Parathyroid adenoma (tissue), 2 donors: ENCODE measurements around the gene TIMP2.
"Not testable (repeated sequence)": the region's sequence is repeated elsewhere in the genome, so short reads cannot be mapped to it uniquely, and the experiment has no call there.

Experiments used
- H2AFZ ChIP-seq: fragments of 300-600 bp; sonication (generic); one replicate; pipeline ENCODE4 v1.7.0; 2017; ENCODE audit warnings: antibody characterized with exemption, mild to moderate bottlenecking
- H3K27ac ChIP-seq: fragments of 300-600 bp; sonication (generic); one replicate; pipeline ENCODE4 v1.7.0; 2017
- H3K27me3 ChIP-seq: fragments of 300-600 bp; sonication (generic); one replicate; pipeline ENCODE4 v1.7.0; 2017; ENCODE audit warnings: low read length; ENCODE audit not compliant: control insufficient read depth, insufficient read depth
- H3K36me3 ChIP-seq: fragments of 300-600 bp; sonication (generic); one replicate; pipeline ENCODE4 v1.7.0; 2017; ENCODE audit warnings: low read length; ENCODE audit not compliant: control insufficient read depth, insufficient read depth
- H3K4me1 ChIP-seq: fragments of 300-600 bp; sonication (generic); one replicate; pipeline ENCODE4 v1.7.0; 2017; ENCODE audit warnings: control low read depth
- H3K4me2 ChIP-seq: fragments of 300-600 bp; sonication (generic); one replicate; pipeline ENCODE4 v1.7.0; 2017; ENCODE audit warnings: low read length
- H3K4me3 ChIP-seq: fragments of 300-600 bp; sonication (generic); one replicate; pipeline ENCODE4 v1.7.0; 2017; ENCODE audit warnings: low read depth, low read length
- H3K79me2 ChIP-seq: fragments of 300-600 bp; sonication (generic); one replicate; pipeline ENCODE4 v1.7.0; 2017; ENCODE audit warnings: control low read depth
- H3K9ac ChIP-seq: fragments of 300-600 bp; sonication (generic); one replicate; pipeline ENCODE4 v1.7.0; 2017; ENCODE audit warnings: mild to moderate bottlenecking
- H3K9me3 ChIP-seq: fragments of 300-600 bp; sonication (generic); one replicate; pipeline ENCODE4 v1.7.0; 2017; ENCODE audit warnings: low read length; ENCODE audit not compliant: control insufficient read depth
- CTCF ChIP-seq: fragments of 300-600 bp; sonication (generic); IDR thresholded peaks from one replicate; pipeline ENCODE4 v1.7.0; 2017; ENCODE audit warnings: antibody characterized with exemption, mild to moderate bottlenecking
- donor health status: primary hyperparathyroidism.

Gene TIMP2

GRCh38 chr17:78903101-78903779 is 21.9 kb downstream of the TIMP2 start, which contains the start of gene CEP295NL:
CEP295NL (minus strand) TSS chr17:78903201; CDS start chr17:78901828, 1,373 bp downstream.
- no peak within 1 kb of the TSS for H3K4me3 ChIP-seq
- H2AFZ ChIP-seq: no peak within 1 kb of the TSS
- H3K4me2 ChIP-seq: no peak within 1 kb of the TSS
- H3K9ac ChIP-seq: no peak within 1 kb of the TSS
- H3K36me3 ChIP-seq: no peaks in the 10 kb centered on the region
- H3K9me3 ChIP-seq: no peaks in the 10 kb centered on the region
- H3K4me1 ChIP-seq: no peaks in the 10 kb centered on the region
- peaks cover 13% of the 10 kb centered on the region for H3K79me2 ChIP-seq
- H3K27ac ChIP-seq: no peak within 1 kb of the TSS
- TF ChIP-seq CTCF: no peak
- H3K27me3 ChIP-seq: no peaks in the 10 kb centered on the region

GRCh38 chr17:78902231-78902630 is 23.0 kb downstream of the TIMP2 start:
- H3K4me1 ChIP-seq, H3K9me3 ChIP-seq, H3K4me3 ChIP-seq, H3K27me3 ChIP-seq, H3K27ac ChIP-seq, H3K4me2 ChIP-seq, H3K9ac ChIP-seq, H3K36me3 ChIP-seq, H2AFZ ChIP-seq: not testable (repeated sequence)
- peaks cover 16% of the 10 kb centered on the region for H3K79me2 ChIP-seq

- H3K4me3 ChIP-seq: no peak overlapping the region
- H3K9me3 ChIP-seq: no peaks in the 10 kb centered on the region
- H3K27me3 ChIP-seq: no peaks in the 10 kb centered on the region
- no peaks in the 10 kb centered on the region for H3K36me3 ChIP-seq
- no peak overlapping the region for H3K27ac ChIP-seq
- no peaks in the 10 kb centered on the region for H3K4me1 ChIP-seq
- H2AFZ ChIP-seq: no peak overlapping the region
- H3K9ac ChIP-seq: no peak overlapping the region
- H3K79me2 ChIP-seq: peaks cover 16% of the 10 kb centered on the region
- TF ChIP-seq CTCF: no peak
- no peak overlapping the region for H3K4me2 ChIP-seq
Measured at GRCh38 chr17:78901806-78902205, 23.4 kb downstream of the TIMP2 start.

- Histone ChIP-seq H3K9ac (no peak overlapping the region), H2AFZ (no peak overlapping the region), H3K9me3 (no peaks in the 10 kb centered on the region), H3K4me3 (no peak overlapping the region), H3K4me2 (no peak overlapping the region), H3K4me1 (no peaks in the 10 kb centered on the region), H3K79me2 (peaks cover 16% of the 10 kb centered on the region), H3K27me3 (no peaks in the 10 kb centered on the region), H3K36me3 (no peaks in the 10 kb centered on the region), H3K27ac (no peak overlapping the region)
- no peak for TF ChIP-seq CTCF
Measured at GRCh38 chr17:78900816-78901215, 24.4 kb downstream of the TIMP2 start.

- no peak for TF ChIP-seq CTCF
- H3K27ac ChIP-seq: no peak overlapping the region
- H3K27me3 ChIP-seq: no peaks in the 10 kb centered on the region
- H3K9ac ChIP-seq: peak overlapping the region; percentile 19
- no peak overlapping the region for H3K4me3 ChIP-seq
- H3K36me3 ChIP-seq: no peaks in the 10 kb centered on the region
- H3K4me2 ChIP-seq: no peak overlapping the region
- no peaks in the 10 kb centered on the region for H3K9me3 ChIP-seq
- H3K4me1 ChIP-seq: no peaks in the 10 kb centered on the region
- peaks cover 16% of the 10 kb centered on the region for H3K79me2 ChIP-seq
- H2AFZ ChIP-seq: no peak overlapping the region
Measured at GRCh38 chr17:78899361-78900260, 25.6 kb downstream of the TIMP2 start.
